ENCODE results near the gene GPC6.

GPC6 gene

GRCh38 chr13:93499991-93500390 lies 273.4 kb downstream of the GPC6 start:
- no peak for DNase-seq (ENCODE audit: low read depth in 2 of 2)

GRCh38 chr13:93502071-93502470 lies 275.5 kb downstream of the GPC6 start:
- no peak for DNase-seq (ENCODE audit: low read depth in 2 of 2)

GRCh38 chr13:93502987-93503615 lies 276.5 kb downstream of the GPC6 start:
- DNase-seq (ENCODE audit: low read depth in 2 of 2): no peak

- no peak for DNase-seq (ENCODE audit: low read depth in 2 of 2)
These were observed 278.7 kb downstream of the GPC6 start for GRCh38 chr13:93505104-93505952.

- no peak for DNase-seq (ENCODE audit: low read depth in 2 of 2)
These were observed 284.4 kb downstream of the GPC6 start for GRCh38 chr13:93511011-93511410.

GRCh38 chr13:93515267-93515666 lies 288.7 kb downstream of the GPC6 start:
- no peak for DNase-seq (ENCODE audit: low read depth in 2 of 2)

- DNase-seq (ENCODE audit: low read depth in 2 of 2): no peak
These were observed 291.1 kb downstream of the GPC6 start for GRCh38 chr13:93517658-93518057.

GRCh38 chr13:93521307-93521706 lies 294.7 kb downstream of the GPC6 start:
- DNase-seq (ENCODE audit: low read depth in 2 of 2): no peak

GRCh38 chr13:93522501-93522900 lies 295.9 kb downstream of the GPC6 start:
- no peak for DNase-seq (ENCODE audit: low read depth in 2 of 2)

- DNase-seq (ENCODE audit: low read depth in 2 of 2): no peak
These were observed 298.5 kb downstream of the GPC6 start for GRCh38 chr13:93525087-93525486.

GRCh38 chr13:93527748-93528297 lies 301.2 kb downstream of the GPC6 start:
- no peak for DNase-seq (ENCODE audit: low read depth in 2 of 2)

GRCh38 chr13:93529961-93530360 lies 303.4 kb downstream of the GPC6 start:
- DNase-seq (ENCODE audit: low read depth in 2 of 2): no peak

GRCh38 chr13:93534181-93534700 lies 307.6 kb downstream of the GPC6 start:
- no peak for DNase-seq (ENCODE audit: low read depth in 2 of 2)

GRCh38 chr13:93535251-93535650 lies 308.6 kb downstream of the GPC6 start:
- no peak for DNase-seq (ENCODE audit: low read depth in 2 of 2)

GRCh38 chr13:93539914-93540313 lies 313.3 kb downstream of the GPC6 start:
- no peak for DNase-seq (ENCODE audit: low read depth in 2 of 2)

GRCh38 chr13:93547886-93548285 lies 321.3 kb downstream of the GPC6 start:
- no peak for DNase-seq (ENCODE audit: low read depth in 2 of 2)

GRCh38 chr13:93549326-93550005 lies 322.9 kb downstream of the GPC6 start:
- DNase-seq (ENCODE audit: low read depth in 2 of 2): no peak

- DNase-seq (ENCODE audit: low read depth in 2 of 2): no peak
These were observed 323.6 kb downstream of the GPC6 start for GRCh38 chr13:93550236-93550635.

GRCh38 chr13:93552596-93552995 lies 326.0 kb downstream of the GPC6 start:
- DNase-seq (ENCODE audit: low read depth in 2 of 2): no peak

- no peak for DNase-seq (ENCODE audit: low read depth in 2 of 2)
These were observed 327.9 kb downstream of the GPC6 start for GRCh38 chr13:93554514-93554913.

- no peak for DNase-seq (ENCODE audit: low read depth in 2 of 2)
These were observed 332.0 kb downstream of the GPC6 start for GRCh38 chr13:93558637-93559036.

- DNase-seq (ENCODE audit: low read depth in 2 of 2): no peak
These were observed 333.1 kb downstream of the GPC6 start for GRCh38 chr13:93559718-93560117.

Data from activated CD4-positive, alpha-beta T cell treated with anti-CD3 and anti-CD28 coated beads for 24 hours (primary cell).